Neural cell (in vitro differentiated cells): Measurements from ENCODE around the gene LMAN2.

Experiments used
- EP300 ChIP-seq: fragments of 450-650 bp; conservative IDR thresholded peaks from 2 replicates; pipeline ENCODE4 v1.6.1; 2014; ENCODE audit warnings: antibody characterized with exemption, mild to moderate bottlenecking, moderate library complexity; ENCODE audit not compliant: poor library complexity, severe bottlenecking
- EZH2 ChIP-seq: fragments of 200-600, 300-800 bp; shearing (Covaris generic), sonication (generic); IDR thresholded peaks from 2 replicates; pipeline ENCODE4 v1.6.1; 2014; ENCODE audit warnings: antibody characterized with exemption, low read length, borderline replicate concordance, mild to moderate bottlenecking; ENCODE audit not compliant: insufficient read depth, poor library complexity, severe bottlenecking
- TAF1 ChIP-seq: IDR thresholded peaks from 2 replicates; pipeline ENCODE4 v1.6.1; 2012; ENCODE audit warnings: low read depth

GRCh38 chr5:177356746-177357145 is 5.3 kb upstream of the LMAN2 start:
- no peak for TF ChIP-seq EZH2
- TF ChIP-seq TAF1: no peak
- no peak for TF ChIP-seq EP300
